ENCODE data around the gene WNT7A.

Gene WNT7A

DNA sequence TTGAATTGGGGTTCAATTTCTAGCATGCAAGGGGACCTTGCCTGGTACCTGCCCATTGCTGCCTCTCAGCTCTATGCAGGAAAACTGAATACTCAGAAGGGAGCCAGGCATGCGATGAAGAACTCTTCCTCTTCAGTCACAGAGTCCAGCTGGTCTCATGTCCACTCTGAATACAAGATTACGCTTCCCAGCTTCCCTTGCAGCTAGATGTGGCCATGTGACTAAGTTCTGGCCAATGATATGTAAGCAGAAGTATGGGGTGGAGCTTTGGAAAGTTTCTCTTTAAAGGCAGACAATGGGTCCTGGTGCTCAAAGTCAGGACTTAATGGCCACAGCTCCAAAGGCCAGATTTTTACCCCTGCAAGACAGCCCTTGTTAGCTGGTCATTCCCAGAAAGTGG is 9.0 kb downstream of the WNT7A start:
- Histone ChIP-seq H3K36me3 (no peaks in the 10 kb centered on the region), H3K9me3 (ENCODE audit: severe bottlenecking) (no peaks in the 10 kb centered on the region), H3K27me3 (ENCODE audit: insufficient read depth, low read depth, severe bottlenecking) (peaks cover 84% of the 10 kb centered on the region), H3K4me3 (ENCODE audit: low read depth, low read length) (no peak overlapping the region), H3K27ac (no peak overlapping the region)
- TF ChIP-seq, protein P1, sequence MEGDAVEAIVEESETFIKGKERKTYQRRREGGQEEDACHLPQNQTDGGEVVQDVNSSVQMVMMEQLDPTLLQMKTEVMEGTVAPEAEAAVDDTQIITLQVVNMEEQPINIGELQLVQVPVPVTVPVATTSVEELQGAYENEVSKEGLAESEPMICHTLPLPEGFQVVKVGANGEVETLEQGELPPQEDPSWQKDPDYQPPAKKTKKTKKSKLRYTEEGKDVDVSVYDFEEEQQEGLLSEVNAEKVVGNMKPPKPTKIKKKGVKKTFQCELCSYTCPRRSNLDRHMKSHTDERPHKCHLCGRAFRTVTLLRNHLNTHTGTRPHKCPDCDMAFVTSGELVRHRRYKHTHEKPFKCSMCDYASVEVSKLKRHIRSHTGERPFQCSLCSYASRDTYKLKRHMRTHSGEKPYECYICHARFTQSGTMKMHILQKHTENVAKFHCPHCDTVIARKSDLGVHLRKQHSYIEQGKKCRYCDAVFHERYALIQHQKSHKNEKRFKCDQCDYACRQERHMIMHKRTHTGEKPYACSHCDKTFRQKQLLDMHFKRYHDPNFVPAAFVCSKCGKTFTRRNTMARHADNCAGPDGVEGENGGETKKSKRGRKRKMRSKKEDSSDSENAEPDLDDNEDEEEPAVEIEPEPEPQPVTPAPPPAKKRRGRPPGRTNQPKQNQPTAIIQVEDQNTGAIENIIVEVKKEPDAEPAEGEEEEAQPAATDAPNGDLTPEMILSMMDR (IDR thresholded peaks at IDR 0.05; ENCODE audit: low read depth, low read length), result no peak
- DNase-seq, result no peak

DNA sequence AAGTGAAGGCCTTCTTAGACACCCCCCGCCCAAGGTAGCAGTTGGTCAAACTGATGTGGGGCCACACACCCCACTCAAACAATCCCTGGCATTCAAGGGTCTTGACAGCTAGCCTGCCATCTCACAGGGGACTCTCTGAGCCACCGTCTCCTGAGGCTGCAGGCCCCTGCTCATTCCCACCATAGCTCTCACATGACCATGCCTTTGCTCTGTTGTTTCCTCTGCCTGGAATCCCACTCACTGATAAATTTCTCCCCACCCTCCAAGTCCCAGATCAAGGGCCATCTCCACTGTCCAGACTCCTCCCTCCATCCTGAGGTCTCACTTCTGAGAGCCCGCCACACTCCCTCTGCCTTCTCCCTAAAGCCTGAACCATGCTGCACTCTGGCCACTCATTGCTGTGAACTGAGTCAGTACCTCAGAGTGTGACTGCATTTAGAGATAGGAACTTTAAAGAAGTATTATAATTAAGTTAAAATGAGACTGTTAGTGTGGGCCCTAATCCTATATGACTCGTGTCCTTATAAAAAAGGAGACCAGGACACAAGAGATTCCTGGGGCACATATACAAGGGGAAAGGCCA is 10.0 kb downstream of the WNT7A start:
- TF ChIP-seq, protein P1 (IDR thresholded peaks at IDR 0.05; ENCODE audit: low read depth, low read length), result no peak
- Histone ChIP-seq H3K27me3 (ENCODE audit: insufficient read depth, low read depth, severe bottlenecking) (peaks cover 84% of the 10 kb centered on the region), H3K27ac (no peak overlapping the region), H3K9me3 (ENCODE audit: severe bottlenecking) (no peaks in the 10 kb centered on the region), H3K4me3 (ENCODE audit: low read depth, low read length) (no peak overlapping the region), H3K36me3 (no peaks in the 10 kb centered on the region)
- DNase-seq, result no peak

DNA sequence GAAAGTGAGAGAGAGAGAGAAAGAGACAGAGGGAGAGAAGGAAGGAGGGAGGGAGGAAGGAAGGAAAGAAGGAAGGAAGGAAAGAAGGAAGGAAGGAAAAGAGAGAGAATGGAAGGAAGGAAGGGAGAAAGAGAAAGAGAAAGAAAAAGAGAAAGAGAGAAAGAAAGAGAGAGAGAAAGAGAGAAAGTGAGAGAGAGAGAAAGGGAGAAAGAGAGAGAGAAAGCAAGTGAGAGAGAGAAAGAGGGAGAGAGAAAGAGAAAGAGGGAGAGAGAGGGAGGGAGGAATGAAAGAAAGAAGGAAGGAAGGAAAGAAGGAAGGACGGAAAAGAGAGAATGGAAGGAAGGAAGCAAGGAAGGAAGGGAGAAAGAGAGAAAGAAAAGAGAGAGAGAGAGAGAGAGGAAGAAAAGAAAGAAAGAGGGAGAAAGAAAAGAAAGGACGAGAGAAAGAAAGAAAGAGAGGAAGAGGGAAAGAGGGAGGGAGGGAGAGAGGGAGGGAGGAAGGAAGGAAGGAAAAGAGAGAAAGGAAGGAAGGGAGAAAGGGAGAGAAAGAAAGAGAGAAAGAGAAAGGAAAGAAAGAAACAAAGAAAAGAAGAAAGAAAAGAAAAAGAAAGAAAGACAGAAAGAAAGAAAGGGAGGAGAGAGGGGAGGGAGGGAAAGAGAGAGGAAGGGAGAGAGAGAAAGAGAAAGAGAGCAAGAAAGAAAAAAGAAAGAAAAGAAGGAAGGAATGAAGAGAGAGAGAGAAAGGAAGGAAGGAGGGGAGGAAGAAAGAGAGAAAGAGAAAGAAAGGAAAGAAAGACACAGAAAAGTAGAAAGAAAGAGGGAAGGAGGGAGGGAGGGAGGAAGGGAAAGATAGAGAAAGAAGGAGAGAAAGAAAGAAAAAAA is 10.8 kb downstream of the WNT7A start:
- Histone ChIP-seq H3K36me3 (no peaks in the 10 kb centered on the region), H3K27me3 (ENCODE audit: insufficient read depth, low read depth, severe bottlenecking) (peaks cover 84% of the 10 kb centered on the region), H3K27ac (no peak overlapping the region), H3K9me3 (ENCODE audit: severe bottlenecking) (no peaks in the 10 kb centered on the region), H3K4me3 (ENCODE audit: low read depth, low read length) (no peak overlapping the region)
- TF ChIP-seq, protein P1 (IDR thresholded peaks at IDR 0.05; ENCODE audit: low read depth, low read length), result no peak
- no peak for DNase-seq

GRCh38 chr3:13867732-13868131 is 12.1 kb downstream of the WNT7A start:
- TF ChIP-seq, protein P1 (IDR thresholded peaks at IDR 0.05; ENCODE audit: low read depth, low read length), result no peak
- no peaks in the 10 kb centered on the region for H3K9me3 ChIP-seq (ENCODE audit: severe bottlenecking)
- peaks cover 84% of the 10 kb centered on the region for H3K27me3 ChIP-seq (ENCODE audit: insufficient read depth, low read depth, severe bottlenecking)
- no peak overlapping the region for H3K4me3 ChIP-seq (ENCODE audit: low read depth, low read length)
- H3K36me3 ChIP-seq, result no peaks in the 10 kb centered on the region
- H3K27ac ChIP-seq, result no peak overlapping the region
- DNase-seq, result no peak

DNA sequence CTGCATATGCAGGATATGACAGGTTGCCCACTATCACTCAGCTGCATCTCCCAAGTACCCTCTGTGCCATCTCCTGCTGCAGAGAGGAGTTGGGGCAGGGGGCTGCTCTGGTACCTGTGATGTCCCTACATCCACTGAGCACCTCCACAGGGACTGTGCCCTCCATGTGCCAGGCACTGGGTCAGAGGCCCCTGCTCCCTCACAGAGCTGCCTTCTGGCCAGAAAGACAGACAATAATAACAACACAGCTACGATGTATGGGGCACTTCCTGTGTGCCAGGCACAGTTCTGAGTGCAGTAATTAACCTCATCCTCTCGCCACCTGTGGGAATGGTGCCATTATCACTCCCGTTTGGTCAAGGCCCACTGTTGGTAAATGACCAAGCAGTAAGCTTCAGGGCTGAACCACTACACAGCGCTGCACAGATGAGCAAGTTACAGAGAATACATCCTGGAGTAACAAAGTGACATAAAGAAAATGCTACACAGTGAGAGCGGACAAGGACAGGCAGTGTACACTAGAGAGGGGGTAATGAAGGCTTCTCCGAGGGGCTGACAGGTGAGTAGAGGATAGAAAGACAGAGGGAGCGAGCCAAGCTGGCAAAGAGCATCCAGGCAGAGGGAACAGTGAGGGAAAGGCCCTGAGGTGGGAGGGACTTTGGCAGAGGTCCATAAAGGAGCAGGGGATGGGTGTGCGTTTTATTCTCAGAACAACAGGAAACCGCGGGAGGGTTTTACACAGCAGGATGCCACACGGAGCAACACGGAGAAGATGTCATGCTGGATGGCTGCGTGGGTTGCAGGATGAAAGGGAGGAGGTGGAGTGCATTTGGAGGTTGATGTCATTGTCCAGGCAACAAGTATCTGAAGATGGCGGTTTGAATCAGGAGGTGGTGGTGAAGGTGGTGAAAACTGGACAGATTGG is 13.6 kb downstream of the WNT7A start:
- H3K4me3 ChIP-seq (ENCODE audit: low read depth, low read length), result no peak overlapping the region
- no peaks in the 10 kb centered on the region for H3K36me3 ChIP-seq
- TF ChIP-seq, protein P1 (IDR thresholded peaks at IDR 0.05; ENCODE audit: low read depth, low read length), result no peak

More for the DNA sequence above, 13.6 kb downstream of the WNT7A start:
- Histone ChIP-seq H3K27ac (no peak overlapping the region), H3K27me3 (ENCODE audit: insufficient read depth, low read depth, severe bottlenecking) (peaks cover 84% of the 10 kb centered on the region), H3K9me3 (ENCODE audit: severe bottlenecking) (no peaks in the 10 kb centered on the region)
- DNase-seq, result no peak
